Mucosa of descending colon (tissue), 3 donors: ENCODE data around the gene LIMS2. TPM values are rescaled to one million over a fixed set of nuclear protein-coding genes. Genes with fewer than 3 reads are reported as not detected.

Source experiments
- ATAC-seq: fragments of 200-7000 bp; cut with Tn5 transposase; one replicate; pipeline ENCODE4 v1.9.1; 2020; ENCODE audit warnings: mild to moderate bottlenecking, moderate library complexity
- DNase-seq, 3 donors: peaks; one replicate each; pipeline ENCODE4 v3.0.0-alpha.2; 2020
- H3K36me3 ChIP-seq: fragments of 200-600 bp; one replicate; pipeline ENCODE4 v1.8.0; 2021; ENCODE audit warnings: low read depth, mild to moderate bottlenecking
- H3K4me1 ChIP-seq: fragments of 200-600 bp; one replicate; pipeline ENCODE4 v1.8.0; 2021; ENCODE audit warnings: low read depth, mild to moderate bottlenecking
- H3K4me3 ChIP-seq: fragments of 200-600 bp; one replicate; pipeline ENCODE4 v1.8.0; 2021; ENCODE audit warnings: mild to moderate bottlenecking
- H3K9me3 ChIP-seq: fragments of 200-600 bp; one replicate; pipeline ENCODE4 v1.8.0; 2021; ENCODE audit warnings: mild to moderate bottlenecking
- intact Hi-C, 2 donors: fragments of 100-400 bp; cut with DNase I in 1 of 2; cut with micrococcal nuclease in 1 of 2; formaldehyde crosslinking; loops; one replicate each; pipeline versions ENCODE4 v1.11.0 to v1.11.1; 2022; cut with DNase I, micrococcal nuclease
- total RNA-seq, 3 donors: library from RNA; stranded (reverse); fragmentation: NEBNext Ultra II Directional in 2 of 3; extraction: Animal tissue kit (Norgen Biotek cat#: 25700) in 2 of 3; gene quantifications; one replicate each; pipeline versions ENCODE4 v1.2.1 to v1.2.4, GENCODE V29; 2021 to 2023
- TF ChIP-seq, protein P1 (sequence below): fragments of 200-600 bp; IDR thresholded peaks from one replicate; pipeline ENCODE4 v1.8.0; 2022; ENCODE audit warnings: antibody characterized with exemption, mild to moderate bottlenecking
- donor health status: DM: no; HTN: no; CAD: no; lungs with moderate emphysema.
- donor health status: DM: no; HTN: no; CAD: no.
- donor health status: DM: no; HTN: yes; CAD: no.

LIMS2 gene
- total RNA-seq, 3 donors from 2014 or later, result 12.5 to 478 (median 29.9) TPM

DNA sequence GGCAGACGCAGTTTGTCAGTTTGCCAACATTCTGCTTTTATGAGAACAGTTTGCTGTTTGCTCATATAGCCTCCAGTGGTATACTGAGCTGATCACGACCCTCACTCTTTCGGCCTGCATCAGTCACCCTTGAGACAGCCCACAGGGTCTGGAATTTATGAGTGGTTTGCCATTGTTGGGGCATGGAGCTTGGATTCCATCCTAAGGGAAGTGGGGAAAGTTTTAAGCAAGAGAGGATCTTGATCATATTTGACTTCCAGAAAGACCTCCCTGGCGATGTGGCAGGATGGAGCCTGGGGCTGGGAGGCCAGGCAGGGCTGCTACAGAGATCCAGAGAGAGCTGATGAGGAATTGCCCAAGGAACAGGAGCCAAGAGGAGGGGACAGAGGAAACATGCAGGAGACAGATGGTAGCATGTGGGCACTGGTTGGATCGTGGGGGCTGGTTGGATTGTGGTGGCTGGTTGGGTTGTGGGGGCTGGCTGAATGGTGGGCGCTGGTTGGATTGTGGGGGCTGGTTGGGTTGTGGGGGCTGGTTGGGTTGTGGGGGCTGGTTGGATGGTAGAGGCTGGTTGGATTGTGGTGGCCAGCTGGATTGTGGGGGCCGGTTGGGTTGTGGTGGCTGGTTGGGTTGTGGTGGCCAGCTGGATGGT lies 56.7 kb downstream of the LIMS2 start:
- Histone ChIP-seq H3K36me3 (no peaks in the 10 kb centered on the region), H3K4me3 (no peak overlapping the region), H3K9me3 (no peaks in the 10 kb centered on the region), H3K4me1 (no peaks in the 10 kb centered on the region)
- DNase-seq (no peak), ATAC-seq (no peak)
- intact Hi-C loops, result no loop called here
- TF ChIP-seq, protein P1, sequence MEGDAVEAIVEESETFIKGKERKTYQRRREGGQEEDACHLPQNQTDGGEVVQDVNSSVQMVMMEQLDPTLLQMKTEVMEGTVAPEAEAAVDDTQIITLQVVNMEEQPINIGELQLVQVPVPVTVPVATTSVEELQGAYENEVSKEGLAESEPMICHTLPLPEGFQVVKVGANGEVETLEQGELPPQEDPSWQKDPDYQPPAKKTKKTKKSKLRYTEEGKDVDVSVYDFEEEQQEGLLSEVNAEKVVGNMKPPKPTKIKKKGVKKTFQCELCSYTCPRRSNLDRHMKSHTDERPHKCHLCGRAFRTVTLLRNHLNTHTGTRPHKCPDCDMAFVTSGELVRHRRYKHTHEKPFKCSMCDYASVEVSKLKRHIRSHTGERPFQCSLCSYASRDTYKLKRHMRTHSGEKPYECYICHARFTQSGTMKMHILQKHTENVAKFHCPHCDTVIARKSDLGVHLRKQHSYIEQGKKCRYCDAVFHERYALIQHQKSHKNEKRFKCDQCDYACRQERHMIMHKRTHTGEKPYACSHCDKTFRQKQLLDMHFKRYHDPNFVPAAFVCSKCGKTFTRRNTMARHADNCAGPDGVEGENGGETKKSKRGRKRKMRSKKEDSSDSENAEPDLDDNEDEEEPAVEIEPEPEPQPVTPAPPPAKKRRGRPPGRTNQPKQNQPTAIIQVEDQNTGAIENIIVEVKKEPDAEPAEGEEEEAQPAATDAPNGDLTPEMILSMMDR, result no peak

DNA sequence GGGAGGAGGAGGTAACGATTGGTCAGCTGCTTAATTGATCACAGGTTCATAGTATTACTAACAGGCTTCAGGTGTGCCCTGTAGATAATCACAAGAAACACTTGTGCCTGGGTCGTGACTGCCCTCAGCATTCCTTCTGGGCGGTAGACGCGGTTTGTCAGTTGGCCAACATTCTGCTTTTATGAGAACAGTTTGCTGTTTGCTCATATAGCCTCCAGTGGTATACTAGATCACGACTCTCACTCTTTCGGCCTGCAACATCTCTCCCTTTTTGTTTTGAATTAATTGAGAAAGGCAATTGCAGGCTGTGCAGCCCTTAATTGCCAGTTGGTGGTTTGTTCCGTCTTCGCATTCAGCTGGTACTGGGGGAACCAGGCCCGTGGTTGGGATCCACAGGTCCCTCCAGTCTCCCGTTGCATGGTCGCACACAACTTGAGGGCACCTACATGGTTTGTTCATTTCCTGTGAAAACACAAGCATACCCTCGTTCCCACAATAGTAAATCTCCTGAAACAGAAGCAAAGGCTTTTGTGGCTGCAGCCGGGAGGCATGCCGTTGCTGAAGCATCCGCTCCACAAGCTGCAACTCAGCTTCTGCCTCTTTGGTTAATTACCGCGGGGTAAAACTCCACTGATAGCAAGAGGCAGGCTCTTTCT lies 59.7 kb downstream of the LIMS2 start:
- Histone ChIP-seq H3K4me3 (no peak overlapping the region), H3K4me1 (no peaks in the 10 kb centered on the region), H3K9me3 (no peaks in the 10 kb centered on the region), H3K36me3 (no peaks in the 10 kb centered on the region)
- DNase-seq (no peak), ATAC-seq (no peak)
- intact Hi-C loops, result no loop called here
- TF ChIP-seq, protein P1, result no peak

DNA sequence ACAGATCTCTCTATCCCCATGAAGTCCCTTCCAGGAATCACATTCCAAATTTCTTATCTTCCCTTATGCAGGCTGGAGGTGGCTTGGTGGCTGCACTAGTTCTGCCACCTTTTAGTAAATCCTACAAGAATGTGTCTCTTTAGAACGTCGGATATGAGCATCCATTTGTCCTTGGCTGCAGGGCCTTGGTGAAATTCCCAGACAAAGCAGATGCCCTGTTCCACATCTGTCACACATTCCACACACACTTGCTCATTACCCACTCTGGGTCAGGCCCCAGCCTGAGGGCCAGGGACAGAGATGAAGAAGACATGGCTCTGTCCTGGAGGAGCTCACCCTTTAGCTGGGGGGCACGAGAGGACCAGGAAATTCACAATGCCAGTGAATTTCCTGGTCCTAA lies 60.6 kb downstream of the LIMS2 start:
- TF ChIP-seq, protein P1, result no peak
- no peak for ATAC-seq
- no peak for DNase-seq
- Histone ChIP-seq H3K4me3 (no peak overlapping the region), H3K4me1 (no peaks in the 10 kb centered on the region), H3K36me3 (no peaks in the 10 kb centered on the region), H3K9me3 (no peaks in the 10 kb centered on the region)
- intact Hi-C loops, result no loop called here

DNA sequence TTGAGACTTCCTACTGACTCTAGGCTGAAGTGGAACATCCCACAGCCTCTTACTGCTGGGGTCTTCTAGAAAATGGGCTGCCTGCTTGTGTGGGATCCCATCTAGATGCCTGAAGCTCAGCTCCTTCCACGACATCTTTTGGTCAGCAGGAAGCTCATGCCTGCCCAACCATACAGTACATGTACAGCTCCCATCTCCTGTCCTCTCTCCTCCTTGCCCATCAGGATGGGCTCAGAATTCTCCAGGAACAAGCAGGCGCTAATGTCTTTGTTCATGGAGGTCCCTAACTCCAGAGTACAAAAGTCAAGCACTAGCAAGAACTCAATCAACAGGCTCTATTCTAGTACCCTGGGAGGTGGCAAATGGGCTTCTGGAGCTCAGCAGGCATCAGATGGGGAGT lies 61.1 kb downstream of the LIMS2 start:
- H3K36me3 ChIP-seq, result no peaks in the 10 kb centered on the region
- intact Hi-C loops, result no loop called here
- ATAC-seq (no peak), DNase-seq (no peak)
- H3K4me1 ChIP-seq, result no peaks in the 10 kb centered on the region
- H3K4me3 ChIP-seq, result no peak overlapping the region
- no peaks in the 10 kb centered on the region for H3K9me3 ChIP-seq
- TF ChIP-seq, protein P1, result no peak

DNA sequence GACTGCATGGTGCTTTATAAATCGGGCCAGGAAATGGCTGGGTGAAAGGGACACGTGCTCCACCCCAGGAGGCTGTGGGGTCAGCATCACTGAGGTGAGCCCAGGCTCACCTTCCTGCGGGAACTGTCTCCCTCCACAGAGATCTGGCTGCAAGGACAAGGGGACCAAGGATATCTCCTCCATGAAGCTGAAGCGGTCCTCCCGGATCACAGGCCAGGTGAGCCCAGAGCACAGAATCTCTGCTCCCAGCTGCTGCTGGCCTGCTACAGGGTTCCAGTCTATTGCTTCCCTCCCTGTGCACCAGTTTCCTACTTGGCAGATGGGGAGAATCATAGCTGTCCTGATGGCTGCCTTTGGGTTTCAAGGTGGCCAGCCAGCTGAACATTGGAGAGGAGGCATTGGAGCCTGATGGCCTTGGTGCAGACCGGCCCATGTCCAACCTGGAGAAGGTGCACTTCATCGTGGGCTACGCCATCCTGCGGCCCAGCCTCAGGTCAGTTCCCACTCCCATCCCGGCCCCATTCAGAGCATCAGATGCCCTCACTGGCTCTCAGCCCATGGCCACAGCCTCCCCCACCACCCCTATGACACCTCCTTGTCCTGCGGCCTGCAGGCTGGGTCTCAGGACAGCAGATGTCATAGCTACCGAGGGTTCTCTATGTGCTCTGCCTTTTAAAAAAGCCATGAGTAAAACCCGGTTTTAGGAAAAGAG lies 63.1 kb downstream of the LIMS2 start:
- no peaks in the 10 kb centered on the region for H3K4me1 ChIP-seq
- intact Hi-C loops, result no loop called here
- H3K4me3 ChIP-seq, result no peak overlapping the region
- H3K9me3 ChIP-seq, result no peaks in the 10 kb centered on the region
- TF ChIP-seq, protein P1, result no peak
- ATAC-seq, result no peak
- no peaks in the 10 kb centered on the region for H3K36me3 ChIP-seq
- no peak for DNase-seq
